Retina (tissue), 1 donor: Measurements from ENCODE around the gene FNIP2.
"Not testable (repeated sequence)": the region's sequence is repeated elsewhere in the genome, so short reads cannot be mapped to it uniquely, and the experiment has no call there.

Experiments
- DNase-seq: peaks from one replicate; pipeline ENCODE4 v3.0.0-alpha.2; 2016

FNIP2 gene

DNA sequence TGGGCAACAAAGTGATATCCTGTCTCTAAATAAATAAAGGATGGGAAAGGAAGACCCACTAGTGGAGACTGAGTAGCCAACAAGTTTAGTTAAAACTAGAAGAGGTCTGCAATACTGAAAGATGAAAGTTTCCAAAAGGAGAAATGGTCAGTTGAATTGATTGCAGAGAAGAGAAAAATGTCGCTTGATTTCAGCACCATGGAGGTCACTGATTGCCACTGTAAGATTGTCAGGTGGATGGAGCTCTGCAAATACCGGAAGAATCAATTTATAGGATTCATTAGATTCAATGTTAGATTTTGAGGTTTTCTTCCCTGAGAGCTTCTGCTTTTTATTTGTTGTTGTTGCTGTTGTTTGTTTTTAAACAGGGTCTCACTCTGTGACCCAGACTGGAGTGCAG, 5.4 kb upstream of the FNIP2 start:
- no peak for DNase-seq

DNA sequence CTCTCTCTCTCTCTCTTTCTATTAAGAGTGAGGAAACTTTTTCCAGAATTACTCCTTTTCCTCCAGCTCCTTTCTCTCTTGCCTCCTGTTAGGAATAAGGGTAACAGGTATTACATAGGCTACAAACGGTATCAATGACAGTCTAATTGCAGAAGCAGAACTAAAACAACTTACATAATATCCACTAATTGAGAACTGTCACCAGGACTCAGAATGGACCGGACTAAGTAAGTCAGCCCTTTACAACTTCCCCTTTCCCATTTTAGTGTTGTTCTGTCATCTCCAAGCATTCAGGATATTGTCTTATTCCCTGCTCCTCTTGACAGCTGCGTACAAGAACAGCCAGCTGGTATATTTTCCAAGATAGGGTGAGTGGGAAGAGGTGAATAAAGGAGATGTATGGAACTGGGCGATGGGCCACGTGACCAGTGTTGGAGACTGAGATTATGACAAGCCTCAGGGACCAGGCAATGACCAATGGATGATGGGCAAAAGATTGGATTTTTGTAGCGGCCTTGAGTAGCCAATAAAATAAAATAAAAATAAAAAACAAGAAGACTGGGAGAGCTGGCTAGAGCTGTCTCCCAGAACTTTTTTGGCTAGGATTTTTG, 2.3 kb upstream of the FNIP2 start:
- no peak for DNase-seq

DNA sequence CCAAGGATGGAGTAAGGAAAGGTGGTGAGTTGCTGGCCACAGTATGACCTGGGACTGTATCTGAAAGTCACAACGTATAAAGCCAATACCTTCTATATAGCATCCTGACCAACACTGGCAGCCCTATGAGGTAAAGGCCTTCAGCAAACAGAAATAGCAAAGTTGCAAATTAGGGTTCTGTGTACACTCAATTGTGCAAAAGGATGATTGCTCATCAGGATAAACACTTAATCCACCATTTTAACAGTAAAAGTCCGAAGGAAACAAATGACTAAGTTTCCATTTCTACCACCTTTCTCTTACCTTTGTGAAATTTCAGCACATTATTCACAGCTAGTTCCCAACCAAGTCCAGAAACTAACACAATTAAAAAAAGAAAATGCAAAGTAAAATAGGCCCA, 1.4 kb upstream of the FNIP2 start:
- DNase-seq, result no peak

DNA sequence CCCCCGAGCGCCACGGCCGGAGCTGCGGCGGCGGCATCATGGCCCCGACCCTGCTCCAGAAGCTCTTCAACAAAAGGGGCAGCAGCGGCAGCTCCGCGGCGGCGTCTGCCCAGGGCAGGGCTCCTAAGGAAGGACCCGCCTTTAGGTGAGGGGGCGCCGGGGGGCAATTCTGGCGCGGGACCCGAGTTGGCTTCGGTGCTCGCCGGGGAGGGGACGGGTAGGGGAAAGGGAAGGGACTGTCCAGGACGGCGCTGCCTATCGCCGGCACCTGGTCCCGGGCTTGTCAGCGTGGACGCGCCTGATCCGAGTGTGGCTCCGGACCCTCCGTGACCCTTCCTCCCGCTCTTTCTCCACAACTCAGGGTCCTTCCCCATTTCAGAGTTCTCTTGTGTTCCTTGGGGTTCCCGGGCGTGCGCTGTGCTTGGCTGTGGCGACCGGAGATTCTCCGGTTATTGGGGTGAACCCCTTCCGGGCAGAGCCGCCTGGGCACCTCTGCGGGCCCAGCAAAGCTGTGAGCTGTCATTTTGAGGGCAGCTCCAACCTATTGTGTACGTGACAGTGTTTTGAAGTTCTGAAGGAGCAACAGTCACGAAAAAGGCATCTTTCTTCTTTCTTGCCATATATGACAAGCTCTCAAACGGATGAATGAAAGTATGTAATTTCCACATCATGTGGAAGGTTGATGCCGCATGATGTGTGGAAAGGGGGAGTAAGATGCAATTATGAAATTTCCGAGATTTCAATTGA, 522 bp downstream of the FNIP2 start:
- DNase-seq, result peak; percentile 87

DNA sequence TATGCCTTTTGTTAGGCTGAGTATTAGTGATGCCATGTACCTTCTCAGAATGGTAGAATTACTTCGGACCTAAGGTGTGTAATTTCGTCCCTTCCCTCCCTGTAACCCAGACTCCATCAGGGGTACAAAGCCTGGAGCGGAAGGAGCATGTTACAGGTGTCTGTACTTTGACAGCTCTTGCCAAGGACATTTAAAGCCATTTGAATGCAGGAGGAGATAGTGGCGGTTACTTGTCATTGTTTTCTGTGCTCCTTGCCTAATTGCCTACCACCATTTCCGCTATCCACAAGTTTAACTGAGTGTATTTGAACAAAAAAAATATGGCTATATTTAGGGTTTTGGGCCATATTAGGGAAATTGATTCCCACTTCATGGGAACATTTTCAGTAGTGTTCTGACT, 1.8 kb downstream of the FNIP2 start:
- no peak for DNase-seq

DNA sequence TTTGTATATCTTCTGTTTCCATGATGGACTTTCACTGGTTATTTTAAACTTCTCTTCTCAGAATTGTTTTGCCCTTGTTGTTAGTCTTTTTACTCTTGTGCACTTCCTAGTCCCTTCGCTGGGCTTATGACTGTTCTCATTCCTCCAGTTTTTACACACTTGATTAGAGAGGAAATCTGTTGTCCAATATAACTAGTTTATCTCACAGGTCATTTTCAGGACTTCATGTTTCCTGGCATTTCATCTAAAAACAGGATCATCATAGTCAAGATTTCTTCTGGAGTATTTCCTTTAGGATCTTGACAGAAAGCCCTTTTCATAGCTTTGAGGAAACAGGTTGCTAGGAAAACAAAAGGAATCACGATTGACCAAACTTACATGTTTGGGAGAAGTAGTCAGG, 3.0 kb downstream of the FNIP2 start:
- DNase-seq, result no peak

DNA sequence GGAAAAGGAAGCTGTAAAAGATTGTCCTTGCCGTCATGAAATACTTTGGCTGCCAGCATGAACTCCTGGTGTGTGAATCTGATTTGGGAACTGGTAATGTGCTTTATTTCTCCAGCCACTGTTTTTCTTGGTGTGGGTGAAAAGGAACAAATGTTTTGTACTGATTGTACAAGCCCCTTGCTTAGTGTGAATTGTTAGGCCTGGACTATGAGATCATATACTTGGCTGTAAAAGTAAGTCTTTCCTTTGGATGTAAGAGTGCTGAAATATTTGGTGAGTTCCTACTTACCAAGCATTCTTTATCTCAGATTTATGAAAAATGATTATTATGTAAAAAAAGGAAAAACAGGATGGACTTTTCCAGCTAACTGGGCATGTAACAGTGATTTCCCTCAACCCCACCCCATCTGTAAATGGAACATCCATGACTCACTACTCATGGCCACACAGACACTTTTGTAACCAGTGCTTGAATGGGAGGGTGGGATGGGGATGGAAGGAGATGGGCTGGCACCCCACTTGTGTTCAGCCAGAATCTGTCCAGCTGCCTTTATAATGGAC, 6.3 kb downstream of the FNIP2 start:
- DNase-seq, result no peak

DNA sequence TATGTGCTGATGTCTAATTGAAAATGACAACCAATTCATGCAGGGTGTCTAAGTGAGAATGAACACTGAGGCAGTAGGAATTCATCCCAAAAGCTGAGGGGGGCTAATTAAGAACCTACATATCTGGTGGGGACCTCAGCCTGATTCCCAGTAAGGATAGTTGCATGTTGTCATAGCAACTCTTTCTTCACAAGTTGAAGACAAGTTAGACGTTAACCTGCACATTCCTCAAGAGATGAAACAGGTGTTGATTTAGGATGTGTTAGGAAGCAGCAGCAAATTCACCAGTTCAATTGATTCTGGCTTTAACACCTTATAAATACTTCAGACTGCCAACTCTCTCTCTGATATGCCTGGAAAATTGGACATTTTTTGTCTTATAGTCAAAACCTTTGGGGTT, 7.3 kb downstream of the FNIP2 start:
- DNase-seq, result no peak

DNA sequence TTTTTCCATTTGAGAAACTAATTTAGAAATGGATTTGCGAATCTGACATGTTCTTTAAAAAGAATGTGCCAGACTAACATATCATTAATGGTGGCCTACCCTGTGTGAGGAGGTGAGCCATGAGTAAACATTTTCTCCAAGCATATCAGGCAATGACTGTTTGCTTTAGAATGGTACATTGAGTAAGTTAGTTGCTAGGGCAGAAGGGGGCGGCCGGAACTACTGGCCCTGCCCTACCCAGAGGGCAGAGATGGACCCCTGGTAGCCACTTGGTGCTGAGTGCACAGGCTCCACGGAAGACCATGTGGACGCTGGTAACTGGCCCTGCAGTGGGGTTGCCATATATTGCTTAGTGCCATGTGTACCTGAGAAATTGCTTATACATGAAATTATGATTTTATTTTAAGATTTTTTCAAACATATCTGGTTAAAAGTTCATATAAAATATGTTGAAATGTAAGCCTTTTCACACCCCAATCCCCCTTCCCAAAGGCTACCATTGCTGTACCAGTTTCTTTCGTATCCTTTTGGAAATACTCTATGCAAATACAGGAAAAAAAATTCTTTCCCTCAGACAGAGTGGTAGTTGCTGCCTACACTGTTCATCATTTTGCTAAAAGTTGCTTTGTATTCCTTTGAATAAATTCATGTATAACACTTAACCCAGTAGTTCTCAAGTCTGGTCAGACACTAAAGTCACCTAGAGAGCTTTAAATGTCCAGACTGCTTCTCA, 8.8 kb downstream of the FNIP2 start:
- no peak for DNase-seq

DNA sequence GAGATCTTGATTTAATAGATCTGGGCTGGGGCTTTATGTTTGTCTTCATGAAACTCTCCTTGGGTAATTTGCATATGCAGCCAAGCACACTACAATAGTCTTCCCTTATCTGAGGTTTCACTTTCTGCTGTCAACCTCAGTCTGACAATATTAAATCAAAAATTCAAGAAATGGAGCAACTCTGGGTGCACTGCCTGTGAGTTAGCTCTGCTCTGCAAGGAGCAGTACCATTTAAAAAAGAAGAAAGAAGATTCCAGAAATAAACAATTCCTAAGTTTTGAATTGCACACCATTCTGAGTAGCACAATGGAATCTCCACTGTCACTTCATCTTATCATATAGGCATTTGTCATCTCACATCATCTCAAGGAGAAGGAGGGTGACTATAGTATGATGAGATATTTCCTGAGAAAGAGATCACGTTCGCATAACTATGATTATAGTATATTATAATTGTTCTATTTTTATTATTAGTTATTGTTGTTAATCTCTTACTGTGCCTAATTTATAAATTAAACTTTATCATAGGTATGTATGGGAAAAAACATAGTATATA, 9.4 kb downstream of the FNIP2 start:
- no peak for DNase-seq

DNA sequence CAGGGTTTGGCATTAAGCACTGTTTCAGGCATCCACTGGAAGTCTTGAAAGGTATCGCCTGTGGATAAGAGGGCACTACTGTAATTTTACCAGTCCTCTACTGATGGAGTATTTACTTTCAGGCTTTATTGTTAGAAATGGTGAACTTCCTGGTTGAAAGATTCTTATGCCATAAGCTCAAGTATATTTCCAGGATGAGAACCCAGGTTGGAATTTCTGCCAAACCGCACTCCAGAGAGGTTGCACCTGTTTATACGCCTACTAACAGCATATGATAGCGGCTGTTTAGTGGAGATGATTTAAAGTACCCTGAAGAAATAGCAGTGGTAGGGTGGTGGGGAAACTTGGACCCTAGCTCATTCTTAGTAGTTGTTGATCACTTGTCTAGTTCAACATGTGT, 9.9 kb downstream of the FNIP2 start:
- DNase-seq, result no peak

DNA sequence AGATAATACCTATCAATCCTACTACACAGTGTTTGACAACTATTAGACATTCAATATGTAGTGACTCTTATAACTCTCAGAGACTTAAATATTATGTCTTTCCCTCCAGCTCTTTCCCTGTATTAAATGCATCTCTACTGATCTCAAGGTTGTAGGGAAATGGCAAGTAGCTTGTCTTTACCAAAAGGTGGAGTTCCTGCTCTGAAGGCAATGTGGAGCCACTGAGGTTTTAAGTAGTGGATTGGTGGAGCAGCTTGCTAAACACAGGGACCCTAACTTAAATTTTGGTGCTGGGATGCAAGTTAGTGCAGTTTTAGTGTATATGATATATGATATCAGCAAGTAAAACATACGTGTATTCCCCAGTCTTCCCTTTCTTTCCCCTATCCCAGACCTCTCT, 13.1 kb downstream of the FNIP2 start:
- DNase-seq, result no peak

DNA sequence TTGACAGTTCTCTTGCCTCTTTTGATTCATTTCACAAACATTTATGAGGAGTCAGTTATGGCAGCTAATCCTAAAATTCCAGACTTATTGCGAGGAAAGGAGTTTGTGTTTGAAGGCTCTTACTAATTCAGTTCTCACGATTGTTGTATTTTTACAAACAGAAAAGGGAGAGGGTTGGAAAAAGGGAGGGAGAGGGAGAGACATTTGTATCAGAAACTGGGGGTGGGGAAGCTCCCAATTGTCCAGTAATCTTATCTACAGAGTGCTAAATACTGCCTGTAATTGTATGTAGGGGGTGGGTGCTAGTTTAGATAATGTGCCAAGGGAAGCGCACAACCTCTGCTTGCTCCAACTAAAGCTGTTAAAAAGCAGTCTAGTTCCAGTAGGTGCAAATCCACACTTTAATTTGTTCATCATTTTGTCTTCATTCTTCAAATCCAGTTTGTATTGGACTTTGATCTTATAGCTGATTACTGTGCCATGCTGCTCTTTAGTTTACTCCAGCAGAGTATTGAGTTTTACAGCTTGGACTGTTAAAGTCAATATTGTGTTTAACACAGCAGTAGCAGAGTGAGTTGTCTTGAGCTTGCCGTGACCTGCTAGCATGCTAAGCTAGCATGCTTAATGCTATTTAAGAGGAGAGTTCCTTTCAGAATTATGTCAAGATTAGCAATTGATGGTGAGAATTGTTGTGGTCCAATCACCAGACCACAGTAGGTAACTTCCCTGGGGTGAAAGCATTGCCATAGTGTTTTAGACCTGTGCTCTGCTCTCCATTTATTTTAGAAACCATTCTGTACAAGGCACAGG, 13.9 kb downstream of the FNIP2 start:
- DNase-seq, result no peak

DNA sequence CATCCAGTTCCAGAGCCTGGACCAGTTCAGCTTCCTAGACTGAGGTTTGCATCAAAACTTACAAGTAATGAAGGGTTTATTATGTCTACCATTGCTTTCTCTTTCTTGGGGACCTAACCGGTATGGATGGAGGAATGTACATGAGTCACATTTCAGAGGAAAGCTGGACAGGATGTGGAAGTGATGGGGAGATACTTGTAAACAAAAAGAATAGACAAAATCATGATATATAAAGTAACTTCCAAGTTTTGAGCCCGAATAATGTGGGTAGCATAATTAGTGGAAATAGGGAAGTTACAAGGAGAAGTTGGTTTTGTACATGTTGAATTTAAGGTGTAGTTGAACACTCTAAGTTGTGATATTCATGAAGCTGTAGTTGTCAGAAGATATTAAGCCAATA, 15.0 kb downstream of the FNIP2 start:
- DNase-seq, result no peak

DNA sequence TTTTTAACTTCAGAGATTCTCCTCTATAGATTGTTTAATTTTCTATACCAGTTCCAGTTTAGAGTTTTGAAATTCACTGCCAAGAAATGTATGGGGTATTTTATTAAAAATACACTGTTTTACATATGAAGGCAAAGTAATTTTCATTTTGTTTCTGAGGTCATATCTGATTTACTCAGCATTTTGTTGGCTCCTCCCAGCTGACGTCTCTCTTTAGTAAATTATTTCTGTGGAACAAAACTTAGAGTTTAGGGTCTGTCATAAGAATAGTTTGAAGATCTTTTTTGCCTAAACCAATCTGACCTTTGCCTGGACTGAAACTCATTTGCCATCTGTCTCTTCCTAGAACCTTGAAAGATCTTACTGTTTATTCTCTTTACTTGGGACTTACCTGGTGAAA, 16.9 kb downstream of the FNIP2 start:
- DNase-seq, result no peak

DNA sequence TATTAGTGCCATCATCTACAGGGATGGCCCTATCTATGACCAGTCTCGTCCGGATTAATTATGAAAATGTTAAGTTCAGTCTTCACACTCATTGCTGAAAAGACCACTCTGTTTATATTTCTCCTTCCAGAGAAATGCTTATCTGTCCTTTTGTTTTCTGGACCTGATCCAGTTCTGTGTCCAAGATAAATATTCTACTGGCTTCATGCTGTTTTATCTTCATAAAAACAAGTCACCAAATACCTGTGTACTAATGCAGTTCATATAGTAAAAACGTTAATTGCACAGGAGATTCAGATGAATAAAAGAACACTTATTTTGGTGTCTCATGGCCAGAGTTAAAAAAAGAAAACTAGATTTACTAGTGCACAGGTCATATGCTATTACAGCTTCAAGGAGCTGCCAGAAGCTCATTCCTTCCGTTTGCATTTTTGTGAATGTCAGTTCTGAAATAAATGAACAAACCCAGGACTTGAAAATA, 17.3 kb downstream of the FNIP2 start:
- DNase-seq, result no peak

DNA sequence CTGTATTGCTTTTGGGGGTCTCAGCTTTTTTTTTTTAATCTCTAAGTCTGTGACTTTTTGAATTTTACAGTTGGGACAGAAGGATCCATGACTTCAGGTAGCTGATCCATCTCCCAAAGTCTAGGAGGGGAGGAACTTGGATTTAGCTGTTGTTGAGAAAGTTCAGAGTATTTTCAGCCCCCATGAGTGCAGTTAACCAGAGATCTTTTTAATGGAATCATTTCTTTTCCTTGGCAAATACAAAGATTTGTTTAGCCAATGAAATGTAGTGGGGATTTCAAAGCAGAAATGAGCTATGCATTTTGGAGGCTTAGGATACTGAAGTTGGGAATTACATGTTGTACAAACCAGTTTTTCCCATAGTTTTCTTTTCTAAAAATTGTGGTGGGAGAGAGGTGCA, 18.1 kb downstream of the FNIP2 start:
- no peak for DNase-seq

DNA sequence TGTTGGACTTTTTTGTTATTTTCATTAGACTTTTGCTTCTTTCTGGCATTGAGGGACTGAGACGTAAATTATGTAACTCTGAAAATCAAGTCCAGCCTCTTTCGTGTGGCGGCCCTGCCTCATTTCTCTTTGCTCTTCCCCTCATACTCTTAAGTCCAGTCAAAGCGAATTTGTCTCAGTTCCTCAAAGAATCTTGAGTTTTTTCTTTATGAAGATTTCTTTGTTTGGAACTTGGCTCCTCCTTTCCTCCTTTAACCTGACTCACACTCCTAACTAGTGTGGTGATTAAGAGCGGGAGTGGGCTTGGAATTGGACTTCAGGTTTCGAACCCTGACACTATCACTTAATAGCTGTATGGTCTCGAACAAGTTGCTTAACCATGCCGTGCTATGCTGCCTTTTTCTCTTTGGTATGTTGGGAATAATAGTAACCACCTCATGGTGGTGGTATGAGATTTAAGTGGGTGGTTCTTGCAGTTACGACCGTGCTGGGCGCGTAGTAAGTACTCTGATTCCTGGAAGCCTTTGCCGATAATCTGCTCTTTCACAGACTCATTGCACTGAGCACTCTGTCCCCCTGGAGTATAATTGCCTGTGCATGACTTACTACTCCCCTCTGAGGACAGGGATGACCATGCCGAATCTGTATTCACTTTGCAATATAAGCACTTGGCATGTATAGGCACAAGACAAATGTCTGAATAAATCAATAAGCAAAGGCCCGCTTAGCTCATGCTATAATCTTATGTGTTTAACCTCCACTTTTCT, 19.1 kb downstream of the FNIP2 start:
- DNase-seq, result no peak

DNA sequence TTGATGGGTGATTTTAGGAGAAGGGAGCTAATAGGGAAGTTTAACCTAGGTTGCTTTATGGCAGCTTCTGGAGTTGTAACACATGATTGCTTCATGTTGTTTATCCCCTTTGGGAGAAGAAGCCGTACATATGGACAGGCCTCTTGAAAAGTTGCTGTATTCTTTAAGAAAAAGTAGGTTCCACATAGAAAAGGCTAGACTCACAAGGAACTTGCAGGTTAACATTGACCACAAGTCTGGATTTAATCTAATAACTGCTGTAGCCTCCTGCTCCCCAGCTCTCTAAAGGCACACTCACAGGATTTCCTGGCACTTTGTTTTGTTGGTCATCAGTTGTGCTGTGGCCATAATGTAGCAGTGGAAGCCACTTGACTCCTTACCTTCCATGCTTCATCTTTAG, 19.7 kb downstream of the FNIP2 start:
- no peak for DNase-seq

DNA sequence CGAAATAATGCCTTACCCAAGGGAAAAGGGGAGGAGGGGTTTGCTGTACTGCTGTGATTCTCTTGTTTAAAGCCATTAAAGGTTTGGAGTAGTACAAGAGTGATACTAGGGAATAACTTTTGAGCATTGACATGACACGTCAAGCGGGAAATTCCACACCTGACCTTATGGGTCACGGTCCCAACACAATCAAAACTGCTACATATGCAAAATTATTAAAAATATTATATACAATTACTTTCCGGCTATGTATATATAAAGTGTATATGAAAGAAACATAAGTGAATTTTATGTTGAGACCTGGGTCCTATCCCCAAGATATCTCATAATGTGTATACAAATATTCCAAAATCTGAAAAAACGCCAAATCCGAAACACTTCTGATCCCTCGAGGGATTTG, 21.0 kb downstream of the FNIP2 start:
- no peak for DNase-seq

DNA sequence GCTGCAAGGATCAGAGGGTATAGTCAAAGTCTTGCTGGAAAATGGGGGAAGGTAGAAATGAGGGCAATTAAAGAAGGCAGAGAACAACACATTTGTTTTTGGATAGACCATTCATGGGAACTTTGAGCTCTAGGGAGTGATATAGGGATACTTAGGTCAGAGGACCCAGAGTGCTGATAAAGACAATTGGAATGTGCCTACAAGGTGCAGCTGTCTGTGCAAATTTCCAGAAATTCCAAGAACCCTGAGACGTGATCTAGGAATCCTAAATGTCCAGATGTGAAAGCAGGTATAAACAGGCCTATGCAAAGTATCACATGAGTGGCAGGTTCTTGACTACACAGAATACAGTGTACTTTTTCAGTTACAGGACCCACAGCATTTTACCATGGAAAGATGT, 24.2 kb downstream of the FNIP2 start:
- no peak for DNase-seq

DNA sequence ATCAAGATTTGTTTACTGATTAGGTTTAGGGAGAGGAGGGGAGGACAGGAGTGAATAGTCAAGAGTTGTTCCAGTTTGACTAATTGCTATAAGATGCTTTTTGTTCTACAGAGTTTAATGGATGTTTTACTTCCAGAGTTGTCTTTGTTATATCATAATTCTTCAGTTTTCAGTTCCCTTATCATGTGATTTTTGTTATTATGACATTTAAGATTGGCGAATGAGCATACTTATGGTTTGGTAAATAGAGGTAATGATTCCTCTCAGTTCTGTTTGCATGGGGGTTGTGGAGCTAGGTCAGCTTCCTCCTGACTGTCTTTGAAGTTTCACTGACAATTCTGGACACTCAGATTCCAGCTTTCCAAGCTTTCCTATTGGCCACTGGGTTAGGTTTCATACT, 24.6 kb downstream of the FNIP2 start:
- DNase-seq, result not testable (repeated sequence)
